A549 (cell line): Measurements from ENCODE around the gene SF3A1. TPM values are rescaled to one million over a fixed set of nuclear protein-coding genes. Genes with fewer than 3 reads are reported as not detected.
"Not testable (repeated sequence)": the region's sequence is repeated elsewhere in the genome, so short reads cannot be mapped to it uniquely, and the experiment has no call there.

ENCODE experiments used
- ATAC-seq, 2 experiments: fragments of 200-7000 bp in 1 of 2; fragments of >200 bp in 1 of 2; cut with Nextera tagmentation in 1 of 2; cut with Tn5 transposase in 1 of 2; 3 replicates each; pipeline versions ENCODE4 v1.8.0 to v1.9.1; 2018 to 2020; ENCODE audit warnings: mild to moderate bottlenecking in 1 of 2, moderate library complexity in 1 of 2
- CTCF ChIA-PET: fragments of 300-600 bp; sonication (Branson Sonifier 250); formaldehyde crosslinking; extraction: SDS; loops from one replicate; lab custom pipeline; 2021; ENCODE audit warnings: antibody characterized with exemption, inconsistent platforms; lab: Yijun Ruan, JAX
- POLR2A ChIA-PET: fragments of 350-600 bp; formaldehyde crosslinking; extraction: SDS; loops from one replicate; lab custom pipeline; 2021; ENCODE audit warnings: antibody characterized with exemption, inconsistent platforms; lab: Yijun Ruan, JAX
- DNase-seq, 2 experiments: peaks; one replicate each; pipeline versions ENCODE4 v3.0.0 to v3.0.0-alpha.2; 2011 to 2016; ENCODE audit warnings: low read depth in 1 of 2, low spot score in 1 of 2
- FAIRE-seq: peaks from 2 replicates; lab custom pipeline; 2011; peaks lifted over from hg19 to GRCh38; lab: Jason Lieb, UNC
- H3K27ac ChIP-seq, 2 experiments: fragments of >200 bp; sonication (Bioruptor Twin); formaldehyde crosslinking; 3 replicates each; pipeline ENCODE4 v1.5.1; 2016 to 2017
- H3K4me1 ChIP-seq: fragments of >200 bp; sonication (Bioruptor Twin); formaldehyde crosslinking; 3 replicates; pipeline ENCODE4 v1.6.1; 2016
- H3K4me2 ChIP-seq: fragments of >200 bp; sonication (Bioruptor Twin); formaldehyde crosslinking; 3 replicates; pipeline ENCODE4 v1.6.1; 2016
- H3K4me3 ChIP-seq: fragments of >200 bp; sonication (Bioruptor Twin); formaldehyde crosslinking; 3 replicates; pipeline ENCODE4 v1.5.1; 2016
- H3K9me3 ChIP-seq: fragments of >200 bp; sonication (Bioruptor Twin); formaldehyde crosslinking; 3 replicates; pipeline ENCODE4 v1.6.1; 2016
- ATOH8 ChIP-seq: fragments of 250-450 bp; sonication (Bioruptor Pico); IDR thresholded peaks from 2 replicates; pipeline ENCODE4 v1.5.0; 2020; ENCODE audit warnings: low read depth, mild to moderate bottlenecking, moderate library complexity
- CEBPB ChIP-seq, 2 experiments: fragments of >200 bp in 1 of 2; sonication (Bioruptor Twin) in 1 of 2; formaldehyde crosslinking in 1 of 2; IDR thresholded peaks; 2 replicates each; pipeline ENCODE4 v1.6.1; 2012 to 2016
- E2F6 ChIP-seq: IDR thresholded peaks from 2 replicates; pipeline ENCODE4 v1.6.1; 2012; ENCODE audit warnings: low read depth, borderline replicate concordance
- ESRRA ChIP-seq: fragments of 150-350 bp; IDR thresholded peaks from 2 replicates; pipeline ENCODE4 v1.6.1; 2014; ENCODE audit warnings: mild to moderate bottlenecking, low read length, borderline replicate concordance
- FOSL2 ChIP-seq, 2 experiments: fragments of 450-650 bp in 1 of 2; fragments of >200 bp in 1 of 2; sonication (Bioruptor Twin) in 1 of 2; formaldehyde crosslinking; IDR thresholded peaks; 2 replicates each; pipeline versions ENCODE4 v1.5.0 to v1.6.1; 2016 to 2020; ENCODE audit warnings: mild to moderate bottlenecking in 1 of 2, moderate library complexity in 1 of 2
- HDAC2 ChIP-seq: fragments of 200-600 bp; sonication (generic); IDR thresholded peaks from 2 replicates; pipeline ENCODE4 v1.6.1; 2016
- KDM1A ChIP-seq: fragments of 200-600 bp; sonication (generic); IDR thresholded peaks from 2 replicates; pipeline ENCODE4 v1.6.1; 2016; ENCODE audit warnings: low read depth, mild to moderate bottlenecking
- NFE2L2 ChIP-seq: fragments of 150-350 bp; conservative IDR thresholded peaks from 2 replicates; pipeline ENCODE4 v1.6.1; 2014; ENCODE audit warnings: low read length
- PBX3 ChIP-seq: IDR thresholded peaks from 2 replicates; pipeline ENCODE4 v1.6.1; 2012
- POLR2AphosphoS2 ChIP-seq: conservative IDR thresholded peaks from 2 replicates; pipeline ENCODE4 v1.6.1; 2012; ENCODE audit warnings: low read length, improper control_type of control experiment, inconsistent platforms
- RAD21 ChIP-seq, 2 experiments: fragments of >200 bp in 1 of 2; sonication (Bioruptor Twin) in 1 of 2; formaldehyde crosslinking in 1 of 2; IDR thresholded peaks in 1 of 2; conservative IDR thresholded peaks in 1 of 2; 2 replicates in 1 of 2; 3 replicates in 1 of 2; pipeline ENCODE4 v1.6.1; 2012 to 2018; ENCODE audit warnings: inconsistent platforms in 1 of 2
- REST ChIP-seq: fragments of 200-600 bp; sonication (generic); IDR thresholded peaks from 2 replicates; pipeline ENCODE4 v1.6.1; 2016; ENCODE audit warnings: antibody characterized with exemption, mild to moderate bottlenecking, moderate library complexity
- RFX5 ChIP-seq: fragments of 450-650 bp; IDR thresholded peaks from 2 replicates; pipeline ENCODE4 v1.7.1; 2014; ENCODE audit warnings: antibody characterized with exemption, mild to moderate bottlenecking, moderate library complexity
- RNF2 ChIP-seq: fragments of 200-600 bp; sonication (generic); IDR thresholded peaks from 2 replicates; pipeline ENCODE4 v1.6.1; 2016; ENCODE audit warnings: low read depth, mild to moderate bottlenecking, antibody characterized with exemption, moderate library complexity, borderline replicate concordance
- SMC3 ChIP-seq: fragments of >200 bp; sonication (Bioruptor Twin); formaldehyde crosslinking; IDR thresholded peaks from 3 replicates; pipeline ENCODE4 v1.6.1; 2018; ENCODE audit warnings: inconsistent platforms
- SREBF2 ChIP-seq: fragments of 450-650 bp; IDR thresholded peaks from 2 replicates; pipeline ENCODE4 v1.6.1; 2014; ENCODE audit warnings: mild to moderate bottlenecking, moderate library complexity
- TFCP2L1 ChIP-seq: fragments of 250-450 bp; sonication (Bioruptor Pico); IDR thresholded peaks from 2 replicates; pipeline ENCODE4 v1.5.0; 2021; ENCODE audit warnings: mild to moderate bottlenecking
- ZC3H11A ChIP-seq: fragments of 450-650 bp; IDR thresholded peaks from 2 replicates; pipeline ENCODE4 v1.6.1; 2014; ENCODE audit warnings: antibody characterized with exemption, mild to moderate bottlenecking
- ZSCAN20 ChIP-seq: fragments of 250-450 bp; sonication (Bioruptor Pico); IDR thresholded peaks from 2 replicates; pipeline ENCODE4 v1.8.0; 2022; ENCODE audit warnings: mild to moderate bottlenecking, moderate library complexity
- WGBS: methylation state at CpG from one replicate; pipeline ENCODE4 v1.1.6; 2017; ENCODE audit errors: missing lambda C conversion rate; 5-methylcytosine and 5-hydroxymethylcytosine counted together
- polyA plus RNA-seq, 4 experiments: library from polyadenylated mRNA; depleted of rRNA in 3 of 4; stranded (reverse); fragments of >200 nt; fragmentation: RNase III in 1 of 4; extraction: RNeasy Plus Mini Kit Qiagen cat#74134 plus additional on column Dnase treatment in 1 of 4; gene quantifications; 2 replicates in 3 of 4; 3 replicates in 1 of 4; pipeline ENCODE4 v1.2.3, GENCODE V29; 2011 to 2017

Gene SF3A1
- polyA plus RNA-seq, 2 of the 4 experiments (the other 2 are of a cell fraction), result 47.0 to 57.9 TPM

GRCh38 chr22:30344447-30345200, 12.1 kb downstream of the SF3A1 start:
- no peak for TF ChIP-seq POLR2AphosphoS2
- no peak for TF ChIP-seq RNF2
- ATAC-seq (no peak), DNase-seq (no peak), FAIRE-seq (no peak)
- ChIA-PET CTCF (interaction anchor here (0.6 to 1.5 kb wide), 4 partner anchors 10 to 57 kb away, joined by 4 to 6 read pairs (median 4); no protein-coding TSS in a partner anchor), POLR2A (interaction anchor here (1.2 kb wide), 1 partner anchor 12 kb away, joined by 3 read pairs; the partner anchor contains the start of genes CCDC157 and SF3A1)
- no peaks in the 10 kb centered on the region for H3K4me1 ChIP-seq
- WGBS, result 94% methylated on average over 13 of the region's 13 CpGs
- H3K9me3 ChIP-seq, result no peaks in the 10 kb centered on the region
- no peak overlapping the region for H3K4me3 ChIP-seq
- H3K27ac ChIP-seq, result no peak overlapping the region
- no peak overlapping the region for H3K4me2 ChIP-seq

GRCh38 chr22:30340911-30341685, 15.6 kb downstream of the SF3A1 start:
- Histone ChIP-seq H3K4me1 (no peaks in the 10 kb centered on the region), H3K27ac (no peak overlapping the region), H3K9me3 (no peaks in the 10 kb centered on the region), H3K4me2 (no peak overlapping the region), H3K4me3 (no peak overlapping the region)
- no peak for DNase-seq
- CTCF ChIA-PET, result interaction anchor here (1.2 to 1.8 kb wide), 2 partner anchors 15 to 53 kb away, joined by 3 to 5 read pairs; no protein-coding TSS in a partner anchor
- POLR2A ChIA-PET, result no interaction called here
- 94% methylated on average over 6 of the region's 16 CpGs for WGBS
- no peak for ATAC-seq
- no peak for TF ChIP-seq RNF2
- FAIRE-seq, result no peak

- Histone ChIP-seq H3K4me1 (no peaks in the 10 kb centered on the region), H3K4me3 (no peak overlapping the region), H3K9me3 (no peaks in the 10 kb centered on the region), H3K4me2 (no peak overlapping the region), H3K27ac (no peak overlapping the region)
- DNase-seq, result no peak
- FAIRE-seq, result no peak
- no peak for TF ChIP-seq KDM1A
- no peak for TF ChIP-seq ZSCAN20 (CRISPR knock-in tag)
- TF ChIP-seq NFE2L2, result no peak
- no peak for TF ChIP-seq ATOH8 (CRISPR knock-in tag)
- no peak for TF ChIP-seq E2F6
- TF ChIP-seq ESRRA, result no peak
- no peak for TF ChIP-seq RAD21 (conservative IDR thresholded peaks at IDR 0.05 in 1 of 2, IDR thresholded peaks at IDR 0.05 in 1 of 2)
- TF ChIP-seq PBX3, result no peak
- TF ChIP-seq FOSL2 (IDR thresholded peaks at IDR 0.05), result no peak
- no peak for TF ChIP-seq FOSL2 (CRISPR knock-in tag; IDR thresholded peaks at IDR 0.05)
- TF ChIP-seq RNF2, result no peak
- TF ChIP-seq TFCP2L1, result no peak
- no peak for TF ChIP-seq RFX5
- no peak for TF ChIP-seq SREBF2
- TF ChIP-seq CEBPB (IDR thresholded peaks at IDR 0.05), result no peak
- no peak for TF ChIP-seq ZC3H11A
- no peak for TF ChIP-seq HDAC2
- TF ChIP-seq REST, result no peak
- TF ChIP-seq SMC3, result no peak
- 95% methylated on average over 7 of the region's 7 CpGs for WGBS
- POLR2A ChIA-PET, result no interaction called here
- CTCF ChIA-PET, result no interaction called here
- no peak for ATAC-seq
Observed at GRCh38 chr22:30338802-30339201, 17.9 kb downstream of the SF3A1 start.

GRCh38 chr22:30338341-30338740, 18.4 kb downstream of the SF3A1 start:
- ATAC-seq, H3K4me3 ChIP-seq, H3K9me3 ChIP-seq, H3K4me1 ChIP-seq, H3K4me2 ChIP-seq, FAIRE-seq, CTCF ChIA-PET, DNase-seq, H3K27ac ChIP-seq, POLR2A ChIA-PET: not testable (repeated sequence)
- 88% methylated on average over 9 of the region's 9 CpGs for WGBS
